HG03039 (cell line): Measurements from ENCODE around the gene TNFRSF19.
A peak's percentile ranks its signal among the peaks of the same experiment; 100 is the strongest.

Experiments used
- ATAC-seq: cut with Tn5 transposase; IDR thresholded peaks from one replicate; pipeline ENCODE4 v1.9.1; 2021; ENCODE audit warnings: mild to moderate bottlenecking, moderate library complexity; ENCODE audit not compliant: unreplicated experiment

TNFRSF19 gene

DNA sequence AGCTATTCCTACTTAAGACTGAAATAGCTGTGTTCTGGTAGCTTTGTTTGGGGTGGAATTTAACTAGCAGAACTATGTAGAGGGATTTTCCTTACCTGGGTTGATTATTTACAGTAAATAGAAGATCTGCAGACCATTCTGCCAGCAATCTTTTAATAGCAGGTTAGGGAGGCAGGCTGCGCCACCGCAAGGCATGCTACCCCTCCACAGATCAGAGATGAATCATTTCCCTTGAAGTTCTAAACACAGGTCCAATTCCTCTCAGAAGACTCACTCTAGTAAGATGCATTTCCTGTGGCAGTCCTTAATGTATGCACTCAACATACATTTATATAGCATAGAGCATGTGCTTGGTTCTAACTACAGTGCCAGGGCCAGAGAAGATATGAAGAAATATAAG, 109.0 kb downstream of the TNFRSF19 start:
- ATAC-seq = no peak

DNA sequence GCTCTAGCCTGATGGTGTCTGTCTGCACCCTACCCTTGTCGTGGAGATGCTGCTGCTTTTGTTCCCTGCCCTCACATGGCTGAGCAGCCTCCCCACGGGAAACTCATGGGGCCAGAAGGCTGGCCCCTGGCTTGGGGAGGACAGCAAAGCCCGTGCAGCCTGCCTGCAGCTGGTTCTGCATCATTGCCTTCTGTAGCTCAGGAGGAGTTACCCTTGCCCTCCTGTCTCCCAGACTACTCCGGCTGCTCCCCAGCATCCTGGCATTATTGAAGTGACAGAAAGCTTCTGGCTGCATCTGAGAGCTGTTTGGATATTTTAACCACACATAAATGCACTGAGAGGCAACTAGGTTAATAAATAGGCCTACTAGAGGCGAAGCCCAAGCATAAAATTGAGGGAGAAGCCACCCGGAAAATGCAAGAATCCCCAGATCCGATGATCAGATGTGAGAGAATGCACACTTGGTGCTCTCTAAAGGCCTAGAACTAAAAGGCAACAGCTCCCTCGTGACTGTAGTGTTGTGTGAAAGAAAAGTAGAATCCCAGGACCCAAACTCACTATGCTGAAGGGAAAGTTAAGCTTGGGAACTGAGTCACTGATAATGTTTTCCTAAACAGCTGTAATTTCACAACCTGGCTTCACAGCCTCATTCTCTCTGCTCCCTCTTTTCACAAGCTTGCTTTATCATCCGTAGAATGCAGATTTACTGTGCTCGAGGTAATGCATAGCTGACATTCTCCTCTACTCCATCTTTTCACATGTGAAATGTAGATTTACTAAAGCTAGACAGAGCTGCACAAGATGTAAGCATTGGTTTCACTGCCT, 110.8 kb downstream of the TNFRSF19 start:
- ATAC-seq = no peak

DNA sequence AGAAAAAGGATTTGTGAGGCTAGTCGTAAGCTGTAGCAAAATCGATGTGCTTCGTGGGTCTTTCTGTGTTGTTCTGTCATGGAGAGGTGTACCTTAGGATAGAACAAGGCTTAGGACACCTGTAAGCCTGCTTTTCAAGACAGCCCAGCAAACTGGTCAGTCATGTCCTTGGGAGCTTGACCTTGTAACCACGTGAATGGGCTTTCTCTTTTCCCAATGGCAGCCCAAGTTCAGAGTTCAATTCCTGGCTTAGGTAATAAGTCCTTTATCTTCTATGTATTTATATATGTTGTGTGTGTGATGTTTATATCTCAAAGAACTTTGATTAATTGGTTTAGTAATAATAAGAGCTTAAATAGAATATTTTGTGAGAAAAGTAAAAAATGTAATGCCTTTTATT, 112.9 kb downstream of the TNFRSF19 start:
- ATAC-seq = no peak

DNA sequence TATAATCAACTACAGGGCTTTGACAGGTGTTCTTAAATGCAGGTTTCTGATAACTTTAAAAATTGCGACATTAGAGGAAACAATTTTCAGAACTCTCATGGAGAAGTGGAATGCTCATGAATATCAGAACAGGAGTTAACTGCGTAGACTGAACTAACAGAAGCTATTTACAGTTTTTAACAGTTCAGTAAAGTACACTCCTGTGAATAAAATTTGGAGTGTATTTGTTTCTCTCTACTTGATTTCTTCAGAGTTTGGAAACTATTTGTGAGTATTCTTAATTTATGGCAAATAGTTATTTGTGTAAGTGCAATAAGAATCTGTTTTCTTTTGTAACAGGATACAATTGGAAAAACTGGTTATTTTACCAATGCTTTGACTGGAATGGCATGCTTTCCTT, 114.4 kb downstream of the TNFRSF19 start:
- no peak for ATAC-seq

DNA sequence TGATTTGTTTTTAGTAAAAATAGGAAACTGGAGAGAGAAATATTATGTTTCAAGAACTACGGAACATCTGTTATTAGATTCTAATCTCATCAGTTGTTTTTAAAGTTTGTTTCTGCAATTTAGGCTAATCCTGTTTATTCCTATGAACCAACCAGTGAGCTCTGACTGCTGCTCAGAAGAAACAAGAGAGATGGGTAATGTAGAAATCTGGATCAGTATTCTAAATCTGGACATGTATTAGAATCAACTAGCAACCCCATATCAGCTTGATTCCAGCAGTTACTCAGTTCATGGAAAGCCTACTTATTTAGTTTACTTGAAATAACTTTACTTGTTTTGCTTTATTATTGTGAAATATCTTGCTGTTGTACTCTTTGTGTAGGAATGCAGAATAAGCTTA, 115.2 kb downstream of the TNFRSF19 start:
- no peak for ATAC-seq

DNA sequence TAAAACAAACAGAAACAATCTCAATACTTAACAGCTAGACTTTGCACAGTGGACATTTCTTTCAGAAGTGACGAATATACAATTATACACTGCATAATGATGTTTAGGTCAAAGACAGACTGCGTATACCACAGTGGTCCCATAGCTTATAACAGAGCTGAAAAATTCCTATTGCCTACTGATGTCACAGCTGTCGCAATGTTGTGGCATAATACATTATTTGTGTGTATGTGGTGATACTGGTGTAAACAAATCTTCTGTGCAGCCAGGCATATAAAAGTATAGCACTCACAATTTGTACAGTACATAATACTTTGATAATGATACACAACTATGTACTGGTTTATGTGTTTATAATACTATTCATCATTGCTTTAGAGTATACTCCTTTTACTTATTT, 116.7 kb downstream of the TNFRSF19 start:
- ATAC-seq = no peak

DNA sequence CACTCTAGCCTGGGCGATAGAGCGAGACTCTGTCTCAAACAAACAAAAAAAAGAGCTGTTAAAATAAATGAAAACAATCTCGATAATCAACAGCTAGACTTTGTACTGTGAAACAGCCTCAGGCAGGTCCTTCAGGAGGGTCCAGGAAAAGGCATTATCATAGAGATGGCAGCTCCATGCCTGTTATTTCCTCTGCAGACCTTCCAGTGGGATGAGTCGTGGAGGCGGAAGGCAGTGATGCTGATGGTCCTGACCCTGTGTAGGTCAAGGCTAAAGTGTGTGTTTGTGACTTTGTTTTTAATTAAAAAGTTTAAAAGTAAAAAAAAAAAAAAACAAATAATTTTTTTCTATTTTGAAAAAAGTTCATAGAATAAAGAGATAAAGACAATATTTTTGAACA, 117.4 kb downstream of the TNFRSF19 start:
- ATAC-seq = no peak

DNA sequence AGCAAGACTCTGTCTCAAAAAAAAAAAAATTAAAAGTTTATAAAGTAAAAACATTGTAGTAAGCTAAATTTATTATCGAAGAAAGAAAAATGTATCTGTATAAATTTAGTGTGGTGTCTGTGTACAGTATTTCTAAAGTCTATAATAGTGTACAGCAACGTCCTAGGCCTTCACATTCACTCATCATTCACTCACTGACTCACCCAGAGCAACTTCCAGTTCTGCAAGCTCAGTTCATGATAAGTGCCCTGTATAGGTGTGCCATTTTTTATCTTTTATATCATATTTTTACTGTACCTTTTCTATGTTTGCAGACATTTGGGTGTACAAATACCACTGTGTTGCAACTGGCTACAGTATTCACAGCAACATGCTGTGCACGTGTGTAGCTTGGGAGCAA, 118.1 kb downstream of the TNFRSF19 start:
- ATAC-seq = no peak

DNA sequence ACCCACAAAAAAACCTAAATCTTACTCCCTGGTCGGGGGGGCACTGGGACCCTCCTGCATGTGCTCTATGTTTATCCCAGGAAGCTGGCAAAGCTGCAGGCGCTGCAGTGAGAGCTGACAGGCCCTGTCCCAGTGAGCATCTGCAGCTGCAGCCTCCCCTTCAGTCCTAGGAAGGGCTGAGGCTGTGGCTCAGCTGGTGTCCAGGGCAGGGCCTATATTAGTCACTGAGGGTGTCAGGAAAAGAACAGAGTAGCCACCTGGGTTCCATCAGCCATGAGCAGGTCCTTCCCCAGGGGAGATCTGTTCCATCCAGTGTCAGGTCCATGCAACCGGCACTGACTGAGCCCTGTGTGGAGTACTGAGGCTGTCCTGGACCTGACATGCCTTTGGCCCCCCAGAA, 120.5 kb downstream of the TNFRSF19 start:
- ATAC-seq = no peak

DNA sequence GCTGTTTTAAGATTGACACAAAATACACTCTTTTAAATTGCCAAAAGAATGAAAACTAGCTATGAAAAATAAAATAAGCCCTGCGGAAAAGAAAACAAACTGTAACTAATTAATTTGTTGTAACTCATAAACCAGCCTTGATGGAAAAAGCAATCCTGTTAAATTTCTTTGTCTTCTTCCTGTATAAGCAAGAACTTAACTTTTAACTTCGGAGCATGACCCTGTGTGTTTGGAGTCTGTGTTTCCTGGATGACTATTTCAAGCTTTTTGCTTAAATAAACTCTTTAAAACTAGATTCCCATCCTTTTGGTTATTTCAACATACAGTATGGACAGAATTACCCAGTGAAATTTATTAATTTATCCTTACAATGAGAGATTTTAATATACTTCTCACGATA, 122.6 kb downstream of the TNFRSF19 start:
- ATAC-seq = no peak

DNA sequence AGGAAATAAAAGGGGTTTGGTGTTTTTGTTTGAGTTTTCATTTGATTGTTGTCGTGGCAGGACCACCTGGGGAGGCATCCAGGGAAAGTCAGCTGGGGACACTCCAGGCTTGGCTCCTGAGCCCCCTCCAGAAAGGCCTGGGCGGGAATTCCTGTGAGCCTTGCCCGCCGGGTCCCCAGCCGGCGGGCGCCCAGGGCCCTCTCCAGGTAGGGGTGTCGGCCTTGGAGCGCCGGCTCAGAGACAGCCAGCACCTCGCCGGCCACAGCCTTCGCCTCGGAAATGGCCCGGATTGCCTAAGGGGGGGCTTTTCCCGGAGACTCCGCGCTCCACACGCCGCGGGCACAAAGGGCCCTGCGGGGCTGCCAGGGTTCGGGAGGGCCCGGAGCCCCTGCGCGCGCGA, 125.0 kb downstream of the TNFRSF19 start:
- no peak for ATAC-seq

DNA sequence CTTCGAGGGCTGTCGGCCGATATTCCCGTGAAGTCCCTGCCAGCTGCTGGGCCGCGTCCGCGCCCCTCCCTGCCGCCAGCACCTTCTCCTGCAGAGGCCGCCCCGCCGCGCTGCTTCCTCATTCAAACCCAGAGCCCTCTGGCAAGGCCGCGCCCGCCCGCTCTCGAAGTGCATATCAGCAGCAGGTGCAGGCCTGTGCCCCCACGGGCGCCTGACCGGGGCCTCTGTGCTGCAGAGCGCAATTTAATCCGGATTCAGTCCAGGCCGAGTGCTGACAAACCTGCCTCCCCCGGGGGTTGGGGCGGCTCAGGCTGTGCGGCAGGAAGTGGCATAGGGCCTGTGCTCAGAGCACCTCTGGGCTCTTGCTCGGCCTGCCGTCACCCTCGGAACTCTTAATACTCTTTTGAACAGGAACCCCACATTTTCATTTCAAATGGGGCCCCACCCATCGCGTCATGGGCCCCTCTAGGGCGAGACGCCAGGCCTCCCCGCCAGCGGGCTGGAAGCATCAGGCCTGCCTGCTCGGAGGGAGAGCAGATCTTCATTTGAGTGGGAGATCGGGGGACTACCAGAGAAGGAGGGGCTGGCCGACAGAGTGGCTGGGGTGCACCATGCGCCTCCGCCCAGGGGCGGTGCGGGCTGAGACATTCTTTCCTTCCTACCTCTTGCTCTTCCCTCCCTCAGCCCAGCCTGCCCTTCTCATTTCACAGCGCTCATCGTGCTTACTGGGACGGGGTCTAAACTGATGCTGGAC, 125.7 kb downstream of the TNFRSF19 start:
- peak; percentile 77 for ATAC-seq

DNA sequence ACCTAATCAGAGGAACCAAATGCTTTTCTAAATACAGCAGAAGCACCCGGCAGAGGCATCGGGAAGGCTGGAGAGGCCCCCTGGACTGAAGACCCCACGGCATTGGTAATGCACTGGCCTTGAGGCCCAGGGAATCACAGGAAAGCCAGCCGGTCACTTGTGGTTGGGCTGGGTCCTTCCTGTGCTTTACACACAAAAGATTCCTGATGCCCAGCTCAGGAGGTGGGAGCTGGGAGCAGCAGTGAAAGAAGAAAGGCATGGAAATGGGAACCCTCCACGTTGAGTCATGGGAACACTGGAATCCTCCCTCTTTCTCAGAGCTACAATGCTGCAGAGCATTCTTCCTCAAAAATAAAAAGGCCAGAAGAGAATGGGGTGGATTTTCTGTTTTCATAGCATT, 126.4 kb downstream of the TNFRSF19 start:
- ATAC-seq = no peak

DNA sequence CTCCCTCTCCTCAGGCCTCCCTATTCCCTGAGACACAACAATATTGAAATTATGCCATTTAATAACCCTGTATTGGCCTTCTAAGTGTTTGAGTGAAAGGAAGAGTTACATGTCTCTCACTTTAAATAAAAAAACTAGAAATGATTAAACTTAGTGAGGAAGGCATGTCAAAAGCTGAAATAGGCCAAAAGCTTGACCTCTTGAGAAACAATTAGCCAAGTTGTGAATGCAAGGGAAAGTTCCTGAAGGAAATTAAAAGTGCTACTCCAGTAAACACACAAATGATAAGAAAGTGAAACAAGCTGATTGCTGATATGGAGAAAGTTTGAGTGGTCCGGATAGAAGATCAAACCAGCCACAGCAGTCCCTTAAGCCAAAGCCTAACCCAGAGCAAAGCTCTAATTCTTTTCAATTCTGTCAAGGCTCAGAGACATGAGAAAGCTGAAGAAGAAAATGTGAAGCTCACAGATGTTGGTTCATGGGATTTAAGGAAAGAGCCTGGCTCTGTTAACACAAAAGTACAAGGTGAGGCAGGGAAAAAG, 127.6 kb downstream of the TNFRSF19 start:
- ATAC-seq = no peak

DNA sequence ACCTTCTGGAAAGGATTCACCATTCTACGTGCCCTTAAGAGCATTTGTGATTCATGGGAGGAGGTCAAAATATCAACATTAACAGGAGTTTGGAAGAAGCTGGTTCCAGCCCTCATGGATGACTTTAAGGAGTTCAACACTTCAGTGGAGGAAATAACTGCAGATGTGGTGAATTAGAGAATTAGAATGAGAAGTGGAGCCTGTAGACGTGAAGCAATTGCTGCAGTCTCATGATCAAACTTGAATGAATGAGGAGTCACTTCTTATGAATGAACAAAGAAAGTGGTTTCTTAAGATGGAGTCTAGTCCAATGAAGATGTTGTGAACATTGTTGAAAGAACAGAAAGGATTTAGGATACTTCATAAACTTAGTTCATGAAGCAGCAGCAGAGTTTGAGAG, 129.1 kb downstream of the TNFRSF19 start:
- ATAC-seq = no peak

DNA sequence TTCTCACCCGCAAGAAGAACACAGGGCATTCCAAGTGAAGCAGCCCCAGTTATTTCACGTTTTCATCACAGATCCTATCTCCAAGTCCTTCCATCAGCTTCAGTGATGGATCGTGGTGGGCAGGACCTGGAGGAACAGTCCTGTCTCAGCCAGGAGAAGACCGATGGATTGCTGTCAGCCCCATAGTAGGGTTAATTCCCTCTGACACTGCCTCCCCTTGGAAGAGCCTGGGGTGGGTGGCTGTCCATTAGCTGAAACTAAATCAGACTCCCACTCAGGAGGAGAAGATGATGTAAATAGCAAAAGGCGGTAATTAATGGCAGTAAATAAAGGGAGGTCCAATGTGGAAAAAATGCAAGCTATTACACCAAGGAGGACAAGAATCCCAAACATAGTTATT, 131.0 kb downstream of the TNFRSF19 start:
- no peak for ATAC-seq

DNA sequence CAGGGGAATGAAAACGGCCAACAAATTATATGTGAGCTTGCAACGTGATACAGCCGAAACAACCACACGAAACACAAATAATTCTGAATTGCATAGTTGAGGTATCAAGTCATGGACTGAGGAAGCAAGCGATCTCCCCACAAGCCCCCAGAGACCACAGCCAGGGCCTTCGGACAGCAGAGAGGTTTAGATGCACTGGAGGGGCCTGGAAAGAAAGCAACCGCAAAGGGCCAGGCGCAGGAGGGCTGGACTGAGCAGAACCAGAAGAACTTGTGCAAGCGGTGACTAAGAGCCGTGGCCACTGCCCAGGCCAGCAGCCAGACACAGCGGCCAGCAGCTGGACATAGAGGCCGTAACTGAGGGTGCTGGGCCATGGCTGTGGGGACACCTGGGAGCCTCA, 131.4 kb downstream of the TNFRSF19 start:
- no peak for ATAC-seq

DNA sequence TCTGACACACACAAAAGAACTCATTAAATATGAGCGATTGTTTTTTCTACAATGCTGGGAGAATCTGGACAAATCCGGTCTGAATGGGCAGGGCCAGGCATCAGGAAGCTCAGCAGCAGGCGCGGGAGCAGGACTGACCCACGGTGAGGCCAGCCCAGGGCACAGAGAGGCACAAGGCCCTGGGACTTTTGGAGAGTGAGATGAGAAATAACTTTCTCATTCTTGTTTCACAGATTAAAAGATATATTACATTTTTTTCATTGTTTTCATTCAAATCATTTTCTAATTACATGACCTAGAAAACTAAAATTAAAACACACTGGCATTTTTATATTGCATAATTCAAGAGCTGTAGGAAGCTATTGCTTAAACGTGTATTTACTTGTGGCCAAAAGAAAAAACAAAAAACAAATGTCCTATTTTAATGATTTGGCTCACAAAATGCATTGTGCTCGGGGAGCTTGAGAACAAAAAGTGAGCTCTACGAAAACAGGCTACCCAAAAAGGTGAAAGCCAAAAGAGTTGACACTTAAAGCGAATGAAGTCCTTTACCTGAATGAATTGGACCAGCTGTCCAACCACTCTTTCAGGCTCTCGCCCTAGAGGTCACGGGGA, 133.1 kb downstream of the TNFRSF19 start:
- ATAC-seq = no peak

DNA sequence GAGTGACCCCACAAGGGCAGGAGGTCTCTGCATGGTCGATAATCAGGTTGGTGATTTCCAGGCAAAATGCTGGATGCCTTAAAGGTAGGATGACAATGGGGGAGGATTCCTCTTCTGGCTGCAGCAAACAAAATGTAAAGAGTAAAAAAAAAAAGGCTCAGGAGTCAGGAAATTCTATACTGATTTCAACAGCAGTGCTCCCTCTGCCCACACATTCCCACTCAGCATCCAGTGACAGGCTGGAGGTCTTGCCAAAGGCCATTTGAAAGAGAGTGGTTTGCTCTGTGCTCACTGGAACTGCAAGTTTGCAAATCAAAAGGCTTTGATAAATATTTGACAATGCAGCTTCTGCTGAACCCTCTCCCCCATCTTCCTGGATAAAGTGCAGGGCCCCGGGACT, 135.4 kb downstream of the TNFRSF19 start:
- no peak for ATAC-seq

DNA sequence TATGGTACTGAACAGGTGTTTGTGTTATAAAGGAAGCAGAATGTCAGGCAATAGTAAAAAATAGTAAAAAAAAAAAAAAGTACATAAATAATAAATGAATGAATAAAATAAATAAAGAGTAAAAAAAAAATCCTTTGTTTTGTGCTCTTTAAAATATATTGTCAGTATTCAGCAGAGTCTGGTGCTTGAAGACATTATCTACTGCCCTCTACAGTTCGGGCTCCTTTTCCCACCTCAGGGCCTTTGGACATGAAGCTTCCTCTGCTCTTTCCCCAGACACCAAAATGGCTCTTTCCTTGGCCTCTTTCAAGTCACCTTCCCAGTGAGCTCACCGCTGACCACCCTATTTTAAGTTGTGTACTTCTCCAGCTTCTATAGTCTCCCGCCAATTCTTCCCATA, 137.5 kb downstream of the TNFRSF19 start:
- ATAC-seq = no peak

DNA sequence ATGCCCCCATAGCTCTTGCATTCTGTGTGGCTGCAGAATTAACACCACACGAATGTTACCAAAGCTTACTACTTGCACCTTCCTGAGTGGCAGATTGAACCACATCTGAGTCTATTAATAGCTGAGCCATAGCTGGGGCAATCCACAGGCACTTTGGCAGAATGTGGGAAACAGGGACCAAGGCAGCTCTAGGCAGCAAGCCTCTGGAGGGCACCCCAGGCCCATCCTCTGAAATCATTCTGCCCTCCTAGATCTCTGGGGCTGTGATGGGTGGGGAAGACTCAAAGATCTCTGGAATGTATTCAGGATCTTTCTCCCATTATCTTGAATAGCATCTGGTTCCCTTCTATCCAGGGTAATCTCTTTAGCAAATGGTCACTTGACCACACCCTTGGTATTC, 139.3 kb downstream of the TNFRSF19 start:
- no peak for ATAC-seq

DNA sequence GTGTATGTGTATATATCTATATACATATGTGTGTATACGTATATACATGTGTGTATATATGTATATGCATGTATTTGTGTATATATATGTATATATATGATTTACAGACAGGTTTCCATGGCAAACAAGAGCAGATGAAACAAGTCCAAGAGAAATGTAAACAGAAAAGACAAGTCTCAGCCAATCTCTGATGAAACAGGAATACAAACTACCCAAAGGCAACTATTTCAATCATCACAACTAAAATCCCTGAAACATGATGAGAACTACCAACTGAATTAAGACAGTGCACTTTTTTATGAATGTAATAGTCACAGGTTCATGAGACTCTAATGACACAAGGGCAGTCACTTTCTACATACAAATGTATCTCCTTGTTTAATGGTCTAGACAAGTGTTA, 140.2 kb downstream of the TNFRSF19 start:
- no peak for ATAC-seq
